ENCODE results near the gene ASB6.

The ASB6 gene

GRCh38 chr9:129685220-129685932, 43.4 kb upstream of the ASB6 start:
- Mint-ChIP-seq H3K27me3 (ENCODE audit: low read depth, poor library complexity) (peaks cover 17% of the 10 kb centered on the region), H3K4me1 (peaks cover 5% of the 10 kb centered on the region), H3K27ac (no peak overlapping the region), H3K4me3 (no peak overlapping the region), H3K9me3 (no peaks in the 10 kb centered on the region), H3K36me3 (ENCODE audit: low read depth) (peaks cover 5% of the 10 kb centered on the region)
- no peak for TF ChIP-seq CTCF (IDR thresholded peaks at IDR 0.05)
- no peak for DNase-seq

- no peak for TF ChIP-seq CTCF (IDR thresholded peaks at IDR 0.05)
- H3K27ac Mint-ChIP-seq, result peak overlapping the region; percentile 32
- H3K4me1 Mint-ChIP-seq, result peaks cover 29% of the 10 kb centered on the region
- no peak overlapping the region for H3K4me3 Mint-ChIP-seq
- no peak for DNase-seq
- H3K9me3 Mint-ChIP-seq, result no peaks in the 10 kb centered on the region
- peaks cover 11% of the 10 kb centered on the region for H3K27me3 Mint-ChIP-seq (ENCODE audit: low read depth, poor library complexity)
- peaks cover 5% of the 10 kb centered on the region for H3K36me3 Mint-ChIP-seq (ENCODE audit: low read depth)
Observed at GRCh38 chr9:129682381-129682780, 40.4 kb upstream of the ASB6 start.

- no peak for TF ChIP-seq CTCF (IDR thresholded peaks at IDR 0.05)
- peak overlapping the region; percentile 32 for H3K27ac Mint-ChIP-seq
- no peak overlapping the region for H3K4me3 Mint-ChIP-seq
- peaks cover 5% of the 10 kb centered on the region for H3K36me3 Mint-ChIP-seq (ENCODE audit: low read depth)
- peaks cover 33% of the 10 kb centered on the region for H3K4me1 Mint-ChIP-seq
- H3K27me3 Mint-ChIP-seq (ENCODE audit: low read depth, poor library complexity), result peaks cover 11% of the 10 kb centered on the region
- no peaks in the 10 kb centered on the region for H3K9me3 Mint-ChIP-seq
- no peak for DNase-seq
Observed at GRCh38 chr9:129681924-129682323, 40.0 kb upstream of the ASB6 start.

- no peak overlapping the region for H3K4me3 Mint-ChIP-seq
- H3K27me3 Mint-ChIP-seq (ENCODE audit: low read depth, poor library complexity), result peaks cover 10% of the 10 kb centered on the region
- no peak for DNase-seq
- H3K4me1 Mint-ChIP-seq, result peaks cover 44% of the 10 kb centered on the region
- peaks cover 4% of the 10 kb centered on the region for H3K36me3 Mint-ChIP-seq (ENCODE audit: low read depth)
- TF ChIP-seq CTCF (IDR thresholded peaks at IDR 0.05), result no peak
- H3K27ac Mint-ChIP-seq, result no peak overlapping the region
- H3K9me3 Mint-ChIP-seq, result no peaks in the 10 kb centered on the region
Observed at GRCh38 chr9:129679537-129679936, 37.6 kb upstream of the ASB6 start.

GRCh38 chr9:129678844-129679243, 36.9 kb upstream of the ASB6 start:
- Mint-ChIP-seq H3K36me3 (ENCODE audit: low read depth) (no peaks in the 10 kb centered on the region), H3K4me1 (peaks cover 47% of the 10 kb centered on the region), H3K9me3 (no peaks in the 10 kb centered on the region), H3K27me3 (ENCODE audit: low read depth, poor library complexity) (peaks cover 10% of the 10 kb centered on the region), H3K27ac (peak overlapping the region; percentile 90), H3K4me3 (no peak overlapping the region)
- DNase-seq, result no peak
- no peak for TF ChIP-seq CTCF (IDR thresholded peaks at IDR 0.05)

GRCh38 chr9:129677456-129677855, 35.5 kb upstream of the ASB6 start:
- peak overlapping the region; percentile 77 for H3K4me3 Mint-ChIP-seq
- TF ChIP-seq CTCF (IDR thresholded peaks at IDR 0.05), result no peak

More at GRCh38 chr9:129677456-129677855, 35.5 kb upstream of the ASB6 start:
- H3K27me3 Mint-ChIP-seq (ENCODE audit: low read depth, poor library complexity), result peaks cover 10% of the 10 kb centered on the region
- H3K36me3 Mint-ChIP-seq (ENCODE audit: low read depth), result peaks cover 4% of the 10 kb centered on the region
- peak overlapping the region; percentile 97 for H3K27ac Mint-ChIP-seq
- no peaks in the 10 kb centered on the region for H3K9me3 Mint-ChIP-seq
- DNase-seq, result peak; percentile 63
- H3K4me1 Mint-ChIP-seq, result peaks cover 54% of the 10 kb centered on the region

All from nephron progenitor cell (in vitro differentiated cells).